K562 (cell line): ENCODE data around the gene CLCN6. TPM values are rescaled to one million over a fixed set of nuclear protein-coding genes. Genes with fewer than 3 reads are reported as not detected.

Experiments used
- CLOCK ChIP-seq: fragments of 250-450 bp; sonication (Bioruptor Pico); IDR thresholded peaks from 2 replicates; pipeline ENCODE4 v1.4.0; 2020; ENCODE audit warnings: mild to moderate bottlenecking, moderate library complexity, borderline replicate concordance
- EGR1 ChIP-seq: fragments of 450-650 bp; conservative IDR thresholded peaks from 2 replicates; pipeline ENCODE4 v1.6.1; 2017; ENCODE audit warnings: mild to moderate bottlenecking
- ETS1 ChIP-seq: conservative IDR thresholded peaks from 2 replicates; pipeline ENCODE4 v1.6.1; 2011; ENCODE audit warnings: low read depth, mild to moderate bottlenecking, low read length; ENCODE audit not compliant: control insufficient read depth
- HBP1 ChIP-seq: fragments of 450-650 bp; formaldehyde crosslinking; IDR thresholded peaks from 2 replicates; pipeline ENCODE4 v1.4.0; 2022; ENCODE audit warnings: missing genetic modification characterization
- HMGN3 ChIP-seq: IDR thresholded peaks from 2 replicates; pipeline ENCODE4 v1.6.1; 2011; ENCODE audit warnings: borderline replicate concordance, low read depth, mild to moderate bottlenecking, mixed read lengths, low read length; ENCODE audit not compliant: insufficient read length; ENCODE audit errors: extremely low read depth
- TAF9B ChIP-seq: fragments of 450-650 bp; IDR thresholded peaks from 2 replicates; pipeline ENCODE4 v1.6.1; 2018; ENCODE audit warnings: mild to moderate bottlenecking; ENCODE audit not compliant: partially characterized antibody
- U2AF1 ChIP-seq: fragments of 200-400 bp; formaldehyde crosslinking; optimal IDR thresholded peaks from 2 replicates; pipeline ENCODE3; 2017; ENCODE audit warnings: mild to moderate bottlenecking, low read depth, low read length, moderate library complexity
- ZFP36 ChIP-seq: fragments of 150-350 bp; IDR thresholded peaks from 2 replicates; pipeline ENCODE4 v1.6.1; 2018; ENCODE audit warnings: low read length, low read depth; ENCODE audit not compliant: partially characterized antibody
- polyA plus RNA-seq, 8 experiments: library from polyadenylated mRNA; depleted of rRNA in 4 of 8; stranded (reverse) in 5 of 8; unstranded in 3 of 8; fragments of >200 nt; fragmentation: Nextera tagmentation in 2 of 8; fragmentation: Illumina TruSeq in 1 of 8; extraction: Ambion mirVana in 2 of 8; extraction: Trizol in 1 of 8; gene quantifications; 2 replicates each; pipeline versions ENCODE4 v1.2.1 to v1.2.3, GENCODE V29; 2011 to 2014; ENCODE audit warnings: inconsistent platforms in 1 of 8, missing spikeins in 1 of 8
- total RNA-seq, 7 experiments: library from RNA; depleted of rRNA in 6 of 7; stranded (reverse); fragments of >200 nt in 6 of 7; fragmentation: Illumina TruSeq in 2 of 7; extraction: Trizol in 2 of 7; gene quantifications; 2 replicates each; pipeline versions ENCODE4 v1.2.1 to v1.2.3, GENCODE V29; 2011 to 2021; ENCODE audit warnings: low replicate concordance in 1 of 7
- TF ChIP-seq, protein P1 (sequence below): fragments of 450-650 bp; IDR thresholded peaks from 2 replicates; pipeline ENCODE4 v1.6.1; 2017; ENCODE audit warnings: mild to moderate bottlenecking, moderate library complexity
- TF ChIP-seq, protein P2 (sequence below), 2 experiments: fragments of 450-650 bp in 1 of 2; IDR thresholded peaks; 2 replicates each; pipeline ENCODE4 v1.6.1; 2011 to 2017; ENCODE audit warnings: low read depth in 2 of 2, antibody characterized with exemption in 1 of 2, borderline replicate concordance in 1 of 2, low read length in 1 of 2, mild to moderate bottlenecking in 1 of 2, mixed read lengths in 1 of 2; ENCODE audit not compliant: control insufficient read depth in 1 of 2
- TF ChIP-seq, protein P3 (sequence below): fragments of 450-650 bp; IDR thresholded peaks from 2 replicates; pipeline ENCODE4 v1.6.1; 2016; ENCODE audit warnings: mild to moderate bottlenecking

The CLCN6 gene
- total and polyA plus RNA-seq, 9 of the 15 experiments (the other 6 are each of a cell fraction or from before 2014, with no cell fraction given): 2.0 to 21.8 (median 13.6) TPM

DNA sequence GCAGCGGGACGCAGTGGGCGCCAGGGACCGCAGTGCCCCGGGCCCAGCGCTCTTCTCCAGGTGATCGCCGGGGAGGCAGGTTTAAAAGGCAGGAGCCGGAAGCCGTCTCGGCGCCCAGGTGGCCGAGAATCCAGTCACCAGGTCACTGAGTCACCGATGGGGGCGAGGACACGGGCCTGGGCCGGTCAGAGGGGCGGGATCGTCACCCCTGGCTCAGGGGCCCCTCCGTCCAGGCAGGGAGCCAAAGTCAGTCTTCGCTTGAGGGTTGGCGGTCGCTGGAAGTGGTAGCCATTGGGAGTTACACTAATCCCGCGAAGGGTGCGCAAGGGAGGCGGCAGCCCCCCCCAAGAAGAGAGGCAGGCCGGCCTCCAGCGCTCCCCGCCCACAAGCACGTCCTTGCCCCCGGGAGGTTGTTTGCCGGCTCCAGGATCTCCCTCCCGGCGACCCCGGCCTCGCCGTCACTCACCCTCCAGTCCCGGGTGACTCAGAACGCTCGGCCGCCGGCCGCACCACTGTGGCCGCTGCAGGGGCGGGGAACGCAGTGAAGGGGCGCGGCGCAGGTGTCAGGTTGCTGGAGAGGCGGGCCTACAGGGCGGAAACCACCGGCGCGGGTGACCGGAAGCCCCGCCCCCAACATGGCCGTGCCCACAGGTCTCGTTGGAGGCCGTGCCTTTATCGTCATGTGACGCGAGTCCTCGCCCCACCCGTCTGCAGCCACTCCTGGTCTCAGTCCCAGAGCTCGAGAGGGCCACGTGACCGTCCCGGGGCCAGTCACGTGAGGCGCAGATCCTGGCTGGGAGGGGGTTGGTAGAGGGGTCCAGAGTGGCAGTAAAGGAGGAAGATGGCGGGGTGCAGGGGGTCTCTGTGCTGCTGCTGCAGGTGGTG lies at the start of gene CLCN6, which contains the start of gene MTHFR (continued):
- TF ChIP-seq CLOCK (CRISPR knock-in tag) (peak; percentile 98), ZFP36 (no peak), U2AF1 (no peak), HMGN3 (peak; percentile 96), TAF9B (no peak), HBP1 (no peak; the same call in 1 of the 2 replicates), EGR1 (no peak), ETS1 (peak; percentile 80)
- TF ChIP-seq, protein P1, sequence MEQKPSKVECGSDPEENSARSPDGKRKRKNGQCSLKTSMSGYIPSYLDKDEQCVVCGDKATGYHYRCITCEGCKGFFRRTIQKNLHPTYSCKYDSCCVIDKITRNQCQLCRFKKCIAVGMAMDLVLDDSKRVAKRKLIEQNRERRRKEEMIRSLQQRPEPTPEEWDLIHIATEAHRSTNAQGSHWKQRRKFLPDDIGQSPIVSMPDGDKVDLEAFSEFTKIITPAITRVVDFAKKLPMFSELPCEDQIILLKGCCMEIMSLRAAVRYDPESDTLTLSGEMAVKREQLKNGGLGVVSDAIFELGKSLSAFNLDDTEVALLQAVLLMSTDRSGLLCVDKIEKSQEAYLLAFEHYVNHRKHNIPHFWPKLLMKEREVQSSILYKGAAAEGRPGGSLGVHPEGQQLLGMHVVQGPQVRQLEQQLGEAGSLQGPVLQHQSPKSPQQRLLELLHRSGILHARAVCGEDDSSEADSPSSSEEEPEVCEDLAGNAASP: no peak
- TF ChIP-seq, protein P2, sequence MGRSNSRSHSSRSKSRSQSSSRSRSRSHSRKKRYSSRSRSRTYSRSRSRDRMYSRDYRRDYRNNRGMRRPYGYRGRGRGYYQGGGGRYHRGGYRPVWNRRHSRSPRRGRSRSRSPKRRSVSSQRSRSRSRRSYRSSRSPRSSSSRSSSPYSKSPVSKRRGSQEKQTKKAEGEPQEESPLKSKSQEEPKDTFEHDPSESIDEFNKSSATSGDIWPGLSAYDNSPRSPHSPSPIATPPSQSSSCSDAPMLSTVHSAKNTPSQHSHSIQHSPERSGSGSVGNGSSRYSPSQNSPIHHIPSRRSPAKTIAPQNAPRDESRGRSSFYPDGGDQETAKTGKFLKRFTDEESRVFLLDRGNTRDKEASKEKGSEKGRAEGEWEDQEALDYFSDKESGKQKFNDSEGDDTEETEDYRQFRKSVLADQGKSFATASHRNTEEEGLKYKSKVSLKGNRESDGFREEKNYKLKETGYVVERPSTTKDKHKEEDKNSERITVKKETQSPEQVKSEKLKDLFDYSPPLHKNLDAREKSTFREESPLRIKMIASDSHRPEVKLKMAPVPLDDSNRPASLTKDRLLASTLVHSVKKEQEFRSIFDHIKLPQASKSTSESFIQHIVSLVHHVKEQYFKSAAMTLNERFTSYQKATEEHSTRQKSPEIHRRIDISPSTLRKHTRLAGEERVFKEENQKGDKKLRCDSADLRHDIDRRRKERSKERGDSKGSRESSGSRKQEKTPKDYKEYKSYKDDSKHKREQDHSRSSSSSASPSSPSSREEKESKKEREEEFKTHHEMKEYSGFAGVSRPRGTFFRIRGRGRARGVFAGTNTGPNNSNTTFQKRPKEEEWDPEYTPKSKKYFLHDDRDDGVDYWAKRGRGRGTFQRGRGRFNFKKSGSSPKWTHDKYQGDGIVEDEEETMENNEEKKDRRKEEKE (IDR thresholded peaks at IDR 0.05; ENCODE audit: borderline replicate concordance in 1 of 2, control insufficient read depth in 1 of 2, low read depth in 2 of 2, low read length in 1 of 2): no peak
- TF ChIP-seq, protein P3, sequence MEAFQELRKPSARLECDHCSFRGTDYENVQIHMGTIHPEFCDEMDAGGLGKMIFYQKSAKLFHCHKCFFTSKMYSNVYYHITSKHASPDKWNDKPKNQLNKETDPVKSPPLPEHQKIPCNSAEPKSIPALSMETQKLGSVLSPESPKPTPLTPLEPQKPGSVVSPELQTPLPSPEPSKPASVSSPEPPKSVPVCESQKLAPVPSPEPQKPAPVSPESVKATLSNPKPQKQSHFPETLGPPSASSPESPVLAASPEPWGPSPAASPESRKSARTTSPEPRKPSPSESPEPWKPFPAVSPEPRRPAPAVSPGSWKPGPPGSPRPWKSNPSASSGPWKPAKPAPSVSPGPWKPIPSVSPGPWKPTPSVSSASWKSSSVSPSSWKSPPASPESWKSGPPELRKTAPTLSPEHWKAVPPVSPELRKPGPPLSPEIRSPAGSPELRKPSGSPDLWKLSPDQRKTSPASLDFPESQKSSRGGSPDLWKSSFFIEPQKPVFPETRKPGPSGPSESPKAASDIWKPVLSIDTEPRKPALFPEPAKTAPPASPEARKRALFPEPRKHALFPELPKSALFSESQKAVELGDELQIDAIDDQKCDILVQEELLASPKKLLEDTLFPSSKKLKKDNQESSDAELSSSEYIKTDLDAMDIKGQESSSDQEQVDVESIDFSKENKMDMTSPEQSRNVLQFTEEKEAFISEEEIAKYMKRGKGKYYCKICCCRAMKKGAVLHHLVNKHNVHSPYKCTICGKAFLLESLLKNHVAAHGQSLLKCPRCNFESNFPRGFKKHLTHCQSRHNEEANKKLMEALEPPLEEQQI: no peak
